GM21825 (cell line): ENCODE measurements around the gene DHFR2.

Experiments
- ATAC-seq: cut with Tn5 transposase; IDR thresholded peaks from one replicate; pipeline ENCODE4 v1.9.1; 2021; ENCODE audit warnings: mild to moderate bottlenecking, moderate library complexity; ENCODE audit not compliant: unreplicated experiment

The DHFR2 gene

DNA sequence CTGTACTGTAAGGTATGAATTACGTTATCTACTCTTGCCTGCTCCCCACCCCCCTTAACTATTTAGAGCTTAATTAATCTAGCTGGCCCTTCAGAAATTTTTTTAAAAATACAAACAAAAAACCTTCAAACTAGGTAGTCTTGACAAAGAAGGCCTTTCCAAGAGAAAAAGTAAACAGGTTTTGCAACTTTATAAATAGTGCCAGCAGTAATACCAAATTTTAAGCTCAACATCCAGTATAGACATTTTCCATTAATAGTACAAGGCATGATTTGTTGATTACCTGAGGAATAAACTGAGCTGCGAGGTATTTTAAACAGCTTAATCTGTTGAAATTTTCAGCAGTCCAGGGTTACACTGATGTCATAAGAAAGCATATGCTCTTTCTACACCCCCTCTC is 54.5 kb downstream of the DHFR2 start:
- no peak for ATAC-seq
